Hepatocyte (in vitro differentiated cells): ENCODE measurements around the gene DNAAF1. TPM values are rescaled to one million over a fixed set of nuclear protein-coding genes. Genes with fewer than 3 reads are reported as not detected.

Experiments used
- DNase-seq: peaks from one replicate; pipeline ENCODE4 v3.0.0-alpha.2; 2016; ENCODE audit warnings: low spot score
- H2AFZ ChIP-seq: fragments of 200-600 bp; sonication (generic); 2 replicates; pipeline ENCODE4 v1.6.0; 2016; ENCODE audit warnings: antibody characterized with exemption, mild to moderate bottlenecking
- H3K27ac ChIP-seq: fragments of 200-600 bp; sonication (generic); 2 replicates; pipeline ENCODE4 v1.5.1; 2016; ENCODE audit warnings: mild to moderate bottlenecking
- H3K27me3 ChIP-seq: fragments of 200-600 bp; sonication (generic); 2 replicates; pipeline ENCODE4 v1.6.1; 2016
- H3K36me3 ChIP-seq: fragments of 200-600 bp; sonication (generic); replicated peaks from 2 replicates; pipeline ENCODE4 v1.5.1; 2016; ENCODE audit warnings: low read depth; ENCODE audit not compliant: insufficient read depth
- H3K4me1 ChIP-seq: fragments of 200-600 bp; sonication (generic); 2 replicates; pipeline ENCODE4 v1.5.1; 2016; ENCODE audit warnings: mild to moderate bottlenecking, moderate library complexity; ENCODE audit not compliant: insufficient read depth
- H3K4me2 ChIP-seq: fragments of 200-600 bp; sonication (generic); 2 replicates; pipeline ENCODE4 v1.6.0; 2016
- H3K4me3 ChIP-seq: fragments of 200-600 bp; sonication (generic); 2 replicates; pipeline ENCODE4 v1.5.1; 2016; ENCODE audit warnings: mild to moderate bottlenecking
- H3K79me2 ChIP-seq: fragments of 200-600 bp; sonication (generic); 2 replicates; pipeline ENCODE4 v1.6.0; 2017; ENCODE audit warnings: mild to moderate bottlenecking
- H3K9me2 ChIP-seq: fragments of 200-600 bp; sonication (generic); replicated peaks from 2 replicates; pipeline ENCODE4 v1.6.0; 2017; ENCODE audit warnings: mild to moderate bottlenecking; ENCODE audit not compliant: insufficient read depth
- H3K9me3 ChIP-seq: fragments of 200-600 bp; sonication (generic); 2 replicates; pipeline ENCODE4 v1.5.1; 2016; ENCODE audit warnings: low read depth, mild to moderate bottlenecking
- H4K20me1 ChIP-seq: fragments of 200-600 bp; sonication (generic); 2 replicates; pipeline ENCODE4 v1.6.0; 2016; ENCODE audit warnings: mild to moderate bottlenecking; ENCODE audit not compliant: insufficient read depth, poor library complexity, severe bottlenecking
- CTCF ChIP-seq: fragments of 200-600 bp; sonication (generic); IDR thresholded peaks from 2 replicates; pipeline ENCODE4 v1.5.1; 2016; ENCODE audit warnings: antibody characterized with exemption, mild to moderate bottlenecking; ENCODE audit not compliant: poor library complexity
- EZH2 ChIP-seq: fragments of 200-600 bp; sonication (generic); IDR thresholded peaks from 2 replicates; pipeline ENCODE4 v1.6.1; 2016; ENCODE audit warnings: antibody characterized with exemption, mild to moderate bottlenecking, borderline replicate concordance
- EZH2phosphoT487 ChIP-seq: fragments of 200-600 bp; sonication (generic); IDR thresholded peaks from one replicate; pipeline ENCODE4 v1.6.1; 2018; ENCODE audit warnings: antibody characterized with exemption, mild to moderate bottlenecking, low read depth, moderate library complexity; ENCODE audit not compliant: unreplicated experiment, severe bottlenecking
- WGBS: methylation state at CpG from one replicate; pipeline ENCODE4 v1.1.6; 2016; ENCODE audit warnings: low lambda C conversion rate; ENCODE audit errors: missing lambda C conversion rate; 5-methylcytosine and 5-hydroxymethylcytosine counted together
- polyA plus RNA-seq: library from polyadenylated mRNA; unstranded; fragments of >200 nt; fragmentation: Nextera tagmentation; extraction: Ambion mirVana; gene quantifications from 2 replicates; pipeline ENCODE4 v1.2.1, GENCODE V29; 2016
- total RNA-seq: library from RNA; depleted of rRNA; stranded (reverse); fragments of >200 nt; gene quantifications from 2 replicates; pipeline ENCODE4 v1.2.3, GENCODE V29; 2014

DNAAF1 gene
- total and polyA plus RNA-seq, 2 experiments from 2014 or later = 0.13 to 0.31 TPM

- Histone ChIP-seq H3K27ac (no peak overlapping the region), H4K20me1 (no peaks in the 10 kb centered on the region)
- WGBS = 100% methylated on average over 1 of the region's 1 CpG
Measured at GRCh38 chr16:84220851-84221250, 75.7 kb downstream of the DNAAF1 start.

DNA sequence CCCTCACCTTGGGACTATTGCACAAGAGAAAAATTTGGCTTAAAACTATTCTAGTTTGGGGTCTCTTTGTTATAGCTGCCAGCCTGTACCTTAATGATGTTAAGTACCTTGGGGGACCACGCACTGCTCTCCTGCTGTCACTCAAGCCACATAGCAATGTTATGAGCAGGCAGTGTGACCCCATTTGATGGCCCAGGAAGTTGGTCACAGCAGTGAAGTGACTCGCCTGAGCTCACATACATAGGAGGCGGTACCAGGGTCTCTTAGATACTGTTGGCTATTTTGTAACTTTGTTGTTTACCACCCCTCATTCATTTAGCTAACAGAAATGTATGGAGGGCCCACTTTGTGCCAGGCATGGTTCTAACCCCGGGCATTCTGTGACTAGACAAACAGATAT, 78.3 kb downstream of the DNAAF1 start:
- TF ChIP-seq EZH2phosphoT487 = no peak
- no peak for TF ChIP-seq CTCF
- TF ChIP-seq EZH2 = no peak
- Histone ChIP-seq H3K4me3 (no peak overlapping the region), H3K27me3 (no peaks in the 10 kb centered on the region), H3K79me2 (no peaks in the 10 kb centered on the region), H2AFZ (no peak overlapping the region), H3K36me3 (no peaks in the 10 kb centered on the region), H3K9me3 (no peaks in the 10 kb centered on the region), H3K9me2 (no peaks in the 10 kb centered on the region), H3K4me2 (no peak overlapping the region), H3K27ac (no peak overlapping the region), H4K20me1 (no peaks in the 10 kb centered on the region), H3K4me1 (peaks cover 6% of the 10 kb centered on the region)
- DNase-seq = no peak
- 91% methylated on average over 4 of the region's 4 CpGs for WGBS

More at GRCh38 chr16:84220851-84221250, 75.7 kb downstream of the DNAAF1 start:
- no peaks in the 10 kb centered on the region for H3K9me3 ChIP-seq
- no peaks in the 10 kb centered on the region for H3K27me3 ChIP-seq
- no peak overlapping the region for H3K4me3 ChIP-seq
- H3K4me1 ChIP-seq = no peaks in the 10 kb centered on the region
- no peaks in the 10 kb centered on the region for H3K36me3 ChIP-seq
- TF ChIP-seq EZH2 (no peak), EZH2phosphoT487 (no peak), CTCF (no peak)
- H3K79me2 ChIP-seq = no peaks in the 10 kb centered on the region
- H3K9me2 ChIP-seq = no peaks in the 10 kb centered on the region
- no peak overlapping the region for H2AFZ ChIP-seq
- no peak for DNase-seq
- no peak overlapping the region for H3K4me2 ChIP-seq

- H3K79me2 ChIP-seq = no peaks in the 10 kb centered on the region
- no peak for TF ChIP-seq CTCF
- TF ChIP-seq EZH2 = no peak
- TF ChIP-seq EZH2phosphoT487 = no peak
- H4K20me1 ChIP-seq = no peaks in the 10 kb centered on the region
- H3K27me3 ChIP-seq = no peaks in the 10 kb centered on the region
- no peaks in the 10 kb centered on the region for H3K9me2 ChIP-seq
- H2AFZ ChIP-seq = no peak overlapping the region
- H3K9me3 ChIP-seq = no peaks in the 10 kb centered on the region
- WGBS = 96% methylated on average over 3 of the region's 3 CpGs
- peaks cover 6% of the 10 kb centered on the region for H3K4me1 ChIP-seq
- no peak for DNase-seq
- no peak overlapping the region for H3K4me3 ChIP-seq
- H3K27ac ChIP-seq = no peak overlapping the region
- no peak overlapping the region for H3K4me2 ChIP-seq
- H3K36me3 ChIP-seq = no peaks in the 10 kb centered on the region
Measured at GRCh38 chr16:84224554-84224953, 79.4 kb downstream of the DNAAF1 start.

- Histone ChIP-seq H3K9me3 (no peaks in the 10 kb centered on the region), H3K4me2 (no peak overlapping the region), H3K4me3 (no peak overlapping the region), H2AFZ (no peak overlapping the region), H3K27ac (no peak overlapping the region), H3K36me3 (no peaks in the 10 kb centered on the region), H3K4me1 (peaks cover 6% of the 10 kb centered on the region), H3K79me2 (no peaks in the 10 kb centered on the region), H3K9me2 (no peaks in the 10 kb centered on the region), H4K20me1 (no peaks in the 10 kb centered on the region), H3K27me3 (no peaks in the 10 kb centered on the region)
- 97% methylated on average over 3 of the region's 3 CpGs for WGBS
- TF ChIP-seq EZH2phosphoT487 (no peak), EZH2 (no peak), CTCF (no peak)
- DNase-seq = no peak
Measured at GRCh38 chr16:84225126-84225525, 80.0 kb downstream of the DNAAF1 start.
